ENCODE measurements around the gene DNAH12. TPM values are rescaled to one million over a fixed set of nuclear protein-coding genes. Genes with fewer than 3 reads are reported as not detected.

Gene DNAH12
- total and polyA plus RNA-seq, 2 experiments from 2014 or later = not detected

DNA sequence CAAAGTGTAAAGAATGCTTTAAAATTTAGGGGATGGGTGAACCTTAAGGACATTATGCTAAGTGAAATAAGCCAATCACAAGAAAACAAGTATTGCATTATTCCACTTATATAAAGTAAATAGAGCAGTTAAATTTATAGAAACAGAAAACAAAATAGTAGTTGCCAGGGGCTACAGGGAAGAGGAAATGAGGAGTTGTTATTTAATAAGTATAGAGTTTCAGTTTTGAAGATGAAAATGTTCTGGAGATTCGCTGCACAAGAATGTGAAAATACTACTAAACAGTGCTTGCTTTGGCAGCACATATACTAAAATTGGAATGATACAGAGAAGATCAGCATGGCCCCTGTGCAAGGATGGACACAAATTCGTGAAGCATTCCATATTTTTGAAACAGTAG, 32.0 kb downstream of the DNAH12 start:
- H3K4me2 ChIP-seq = no peak overlapping the region
- no peaks in the 10 kb centered on the region for H4K20me1 ChIP-seq (replicated peaks; ENCODE audit: insufficient read depth)
- ATAC-seq (no peak), DNase-seq (ENCODE audit: low spot score) (no peak)
- H3K9me2 ChIP-seq (ENCODE audit: insufficient read depth) = no peaks in the 10 kb centered on the region
- Mint-ChIP-seq H3K4me1 (no peaks in the 10 kb centered on the region), H3K27ac (no peak overlapping the region), H3K36me3 (ENCODE audit: low read depth) (no peaks in the 10 kb centered on the region), H3K27me3 (ENCODE audit: insufficient read depth, low read depth, poor library complexity) (no peaks in the 10 kb centered on the region), H3K4me3 (no peak overlapping the region), H3K9me3 (no peaks in the 10 kb centered on the region)
- no peaks in the 10 kb centered on the region for H3F3A ChIP-seq (replicated peaks; ENCODE audit: low read depth)
- H3K4me1 ChIP-seq (ENCODE audit: insufficient read depth) = no peaks in the 10 kb centered on the region
- TF ChIP-seq, protein P1, sequence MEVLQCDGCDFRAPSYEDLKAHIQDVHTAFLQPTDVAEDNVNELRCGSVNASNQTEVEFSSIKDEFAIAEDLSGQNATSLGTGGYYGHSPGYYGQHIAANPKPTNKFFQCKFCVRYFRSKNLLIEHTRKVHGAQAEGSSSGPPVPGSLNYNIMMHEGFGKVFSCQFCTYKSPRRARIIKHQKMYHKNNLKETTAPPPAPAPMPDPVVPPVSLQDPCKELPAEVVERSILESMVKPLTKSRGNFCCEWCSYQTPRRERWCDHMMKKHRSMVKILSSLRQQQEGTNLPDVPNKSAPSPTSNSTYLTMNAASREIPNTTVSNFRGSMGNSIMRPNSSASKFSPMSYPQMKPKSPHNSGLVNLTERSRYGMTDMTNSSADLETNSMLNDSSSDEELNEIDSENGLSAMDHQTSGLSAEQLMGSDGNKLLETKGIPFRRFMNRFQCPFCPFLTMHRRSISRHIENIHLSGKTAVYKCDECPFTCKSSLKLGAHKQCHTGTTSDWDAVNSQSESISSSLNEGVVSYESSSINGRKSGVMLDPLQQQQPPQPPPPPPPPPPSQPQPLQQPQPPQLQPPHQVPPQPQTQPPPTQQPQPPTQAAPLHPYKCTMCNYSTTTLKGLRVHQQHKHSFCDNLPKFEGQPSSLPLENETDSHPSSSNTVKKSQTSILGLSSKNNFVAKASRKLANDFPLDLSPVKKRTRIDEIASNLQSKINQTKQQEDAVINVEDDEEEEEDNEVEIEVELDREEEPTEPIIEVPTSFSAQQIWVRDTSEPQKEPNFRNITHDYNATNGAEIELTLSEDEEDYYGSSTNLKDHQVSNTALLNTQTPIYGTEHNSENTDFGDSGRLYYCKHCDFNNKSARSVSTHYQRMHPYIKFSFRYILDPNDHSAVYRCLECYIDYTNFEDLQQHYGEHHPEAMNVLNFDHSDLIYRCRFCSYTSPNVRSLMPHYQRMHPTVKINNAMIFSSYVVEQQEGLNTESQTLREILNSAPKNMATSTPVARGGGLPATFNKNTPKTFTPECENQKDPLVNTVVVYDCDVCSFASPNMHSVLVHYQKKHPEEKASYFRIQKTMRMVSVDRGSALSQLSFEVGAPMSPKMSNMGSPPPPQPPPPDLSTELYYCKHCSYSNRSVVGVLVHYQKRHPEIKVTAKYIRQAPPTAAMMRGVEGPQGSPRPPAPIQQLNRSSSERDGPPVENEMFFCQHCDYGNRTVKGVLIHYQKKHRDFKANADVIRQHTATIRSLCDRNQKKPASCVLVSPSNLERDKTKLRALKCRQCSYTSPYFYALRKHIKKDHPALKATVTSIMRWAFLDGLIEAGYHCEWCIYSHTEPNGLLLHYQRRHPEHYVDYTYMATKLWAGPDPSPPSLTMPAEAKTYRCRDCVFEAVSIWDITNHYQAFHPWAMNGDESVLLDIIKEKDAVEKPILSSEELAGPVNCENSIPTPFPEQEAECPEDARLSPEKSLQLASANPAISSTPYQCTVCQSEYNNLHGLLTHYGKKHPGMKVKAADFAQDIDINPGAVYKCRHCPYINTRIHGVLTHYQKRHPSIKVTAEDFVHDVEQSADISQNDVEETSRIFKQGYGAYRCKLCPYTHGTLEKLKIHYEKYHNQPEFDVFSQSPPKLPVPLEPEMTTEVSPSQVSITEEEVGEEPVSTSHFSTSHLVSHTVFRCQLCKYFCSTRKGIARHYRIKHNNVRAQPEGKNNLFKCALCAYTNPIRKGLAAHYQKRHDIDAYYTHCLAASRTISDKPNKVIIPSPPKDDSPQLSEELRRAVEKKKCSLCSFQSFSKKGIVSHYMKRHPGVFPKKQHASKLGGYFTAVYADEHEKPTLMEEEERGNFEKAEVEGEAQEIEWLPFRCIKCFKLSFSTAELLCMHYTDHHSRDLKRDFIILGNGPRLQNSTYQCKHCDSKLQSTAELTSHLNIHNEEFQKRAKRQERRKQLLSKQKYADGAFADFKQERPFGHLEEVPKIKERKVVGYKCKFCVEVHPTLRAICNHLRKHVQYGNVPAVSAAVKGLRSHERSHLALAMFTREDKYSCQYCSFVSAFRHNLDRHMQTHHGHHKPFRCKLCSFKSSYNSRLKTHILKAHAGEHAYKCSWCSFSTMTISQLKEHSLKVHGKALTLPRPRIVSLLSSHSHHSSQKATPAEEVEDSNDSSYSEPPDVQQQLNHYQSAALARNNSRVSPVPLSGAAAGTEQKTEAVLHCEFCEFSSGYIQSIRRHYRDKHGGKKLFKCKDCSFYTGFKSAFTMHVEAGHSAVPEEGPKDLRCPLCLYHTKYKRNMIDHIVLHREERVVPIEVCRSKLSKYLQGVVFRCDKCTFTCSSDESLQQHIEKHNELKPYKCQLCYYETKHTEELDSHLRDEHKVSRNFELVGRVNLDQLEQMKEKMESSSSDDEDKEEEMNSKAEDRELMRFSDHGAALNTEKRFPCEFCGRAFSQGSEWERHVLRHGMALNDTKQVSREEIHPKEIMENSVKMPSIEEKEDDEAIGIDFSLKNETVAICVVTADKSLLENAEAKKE (CRISPR knock-in tag; IDR thresholded peaks at IDR 0.05) = no peak
- TF ChIP-seq ZNF331 (CRISPR knock-in tag; IDR thresholded peaks at IDR 0.05; ENCODE audit: low read depth) = no peak
- no peaks in the 10 kb centered on the region for H3K36me3 ChIP-seq (ENCODE audit: insufficient read depth)
- H3K27me3 ChIP-seq (ENCODE audit: insufficient read depth) = no peaks in the 10 kb centered on the region
- H3K4me3 ChIP-seq = no peak overlapping the region
- H3K27ac ChIP-seq (ENCODE audit: low read depth) = no peak overlapping the region
- H3K79me2 ChIP-seq (replicated peaks; ENCODE audit: insufficient read depth) = no peaks in the 10 kb centered on the region
- H2AFZ ChIP-seq = no peak overlapping the region

DNA sequence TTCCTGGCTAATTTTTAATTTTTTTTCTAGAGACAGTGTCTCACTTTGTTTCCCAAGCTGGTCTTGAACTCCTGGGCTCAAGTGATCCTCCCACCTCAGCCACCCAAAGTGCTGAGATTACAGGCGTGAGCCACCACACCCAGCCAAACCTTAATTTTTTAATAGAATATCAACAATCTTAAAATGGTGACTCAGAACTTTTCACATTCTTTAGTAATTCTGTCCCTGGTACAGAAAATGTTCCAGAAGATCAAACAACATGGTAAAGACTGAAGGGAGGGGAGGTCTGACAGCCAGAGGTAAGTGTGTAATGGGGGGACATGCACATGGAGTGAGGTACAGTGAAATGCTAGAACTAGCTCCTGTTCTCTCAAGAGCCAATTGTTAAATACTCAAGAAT, 38.2 kb downstream of the DNAH12 start:
- H3K36me3 Mint-ChIP-seq (ENCODE audit: low read depth) = no peaks in the 10 kb centered on the region
- no peaks in the 10 kb centered on the region for H3K9me2 ChIP-seq (ENCODE audit: insufficient read depth)
- no peaks in the 10 kb centered on the region for H3K4me1 Mint-ChIP-seq
- no peaks in the 10 kb centered on the region for H3K27me3 Mint-ChIP-seq (ENCODE audit: insufficient read depth, low read depth, poor library complexity)
- ATAC-seq = no peak
- H3K4me1 ChIP-seq (ENCODE audit: insufficient read depth) = no peaks in the 10 kb centered on the region
- no peak overlapping the region for H2AFZ ChIP-seq
- no peak overlapping the region for H3K4me3 ChIP-seq
- H3K4me2 ChIP-seq = no peak overlapping the region
- no peaks in the 10 kb centered on the region for H3K9me3 Mint-ChIP-seq
- H4K20me1 ChIP-seq (replicated peaks; ENCODE audit: insufficient read depth) = no peaks in the 10 kb centered on the region
- DNase-seq (ENCODE audit: low spot score) = no peak
- H3F3A ChIP-seq (replicated peaks; ENCODE audit: low read depth) = no peaks in the 10 kb centered on the region
- no peaks in the 10 kb centered on the region for H3K79me2 ChIP-seq (replicated peaks; ENCODE audit: insufficient read depth)
- H3K4me3 Mint-ChIP-seq = no peak overlapping the region
- H3K36me3 ChIP-seq (ENCODE audit: insufficient read depth) = no peaks in the 10 kb centered on the region
- no peak overlapping the region for H3K27ac Mint-ChIP-seq
- no peaks in the 10 kb centered on the region for H3K27me3 ChIP-seq (ENCODE audit: insufficient read depth)
- TF ChIP-seq ZNF114 (CRISPR knock-in tag; IDR thresholded peaks at IDR 0.05) = no peak
- no peak for TF ChIP-seq ETS1 (IDR thresholded peaks at IDR 0.05)
- no peak overlapping the region for H3K27ac ChIP-seq (ENCODE audit: low read depth)

All from GM23338 (cell line).